GM21576 (cell line): ENCODE results near the gene SLC12A8.

ENCODE experiments used
- ATAC-seq: cut with Tn5 transposase; IDR thresholded peaks from one replicate; pipeline ENCODE4 v1.9.1; 2021; ENCODE audit warnings: mild to moderate bottlenecking, moderate library complexity; ENCODE audit not compliant: unreplicated experiment

The SLC12A8 gene

GRCh38 chr3:125141596-125142419 lies 70.7 kb downstream of the SLC12A8 start:
- peak; percentile 59 for ATAC-seq

- ATAC-seq, result no peak
Observed at GRCh38 chr3:125140818-125141595, 71.5 kb downstream of the SLC12A8 start.

GRCh38 chr3:125140011-125140817 lies 72.3 kb downstream of the SLC12A8 start:
- no peak for ATAC-seq

- ATAC-seq, result no peak
Observed at GRCh38 chr3:125139386-125139785, 73.2 kb downstream of the SLC12A8 start.

- no peak for ATAC-seq
Observed at GRCh38 chr3:125137358-125138033, 75.1 kb downstream of the SLC12A8 start.

- ATAC-seq, result no peak
Observed at GRCh38 chr3:125136966-125137357, 75.6 kb downstream of the SLC12A8 start.

- ATAC-seq, result no peak
Observed at GRCh38 chr3:125136515-125136914, 76.0 kb downstream of the SLC12A8 start.

GRCh38 chr3:125134952-125135351 lies 77.6 kb downstream of the SLC12A8 start:
- no peak for ATAC-seq

- ATAC-seq, result peak; percentile 50
Observed at GRCh38 chr3:125132815-125133214, 79.7 kb downstream of the SLC12A8 start.

GRCh38 chr3:125129512-125129997 lies 83.0 kb downstream of the SLC12A8 start:
- no peak for ATAC-seq

GRCh38 chr3:125128861-125129501 lies 83.6 kb downstream of the SLC12A8 start:
- ATAC-seq, result no peak

- ATAC-seq, result no peak
Observed at GRCh38 chr3:125126323-125126722, 86.2 kb downstream of the SLC12A8 start.

GRCh38 chr3:125125821-125126245 lies 86.7 kb downstream of the SLC12A8 start:
- ATAC-seq, result no peak

- ATAC-seq, result no peak
Observed at GRCh38 chr3:125123451-125124305, 88.9 kb downstream of the SLC12A8 start.

- ATAC-seq, result peak; percentile 43
Observed at GRCh38 chr3:125121246-125122010, 91.1 kb downstream of the SLC12A8 start.

- no peak for ATAC-seq
Observed at GRCh38 chr3:125120379-125121122, 92.0 kb downstream of the SLC12A8 start.

- peak; percentile 61 for ATAC-seq
Observed at GRCh38 chr3:125119752-125120378, 92.7 kb downstream of the SLC12A8 start.
